Heart left ventricle (tissue), 16 donors: ENCODE results near the gene LMO2. TPM values are rescaled to one million over a fixed set of nuclear protein-coding genes. Genes with fewer than 3 reads are reported as not detected.
"Not testable (repeated sequence)": the region's sequence is repeated elsewhere in the genome, so short reads cannot be mapped to it uniquely, and the experiment has no call there.

Experiments used
- ATAC-seq, 4 donors: fragments of 200-7000 bp; cut with Tn5 transposase; one replicate each; pipeline ENCODE4 v1.9.1; 2020 to 2022; ENCODE audit warnings: moderate library complexity in 4 of 4, mild to moderate bottlenecking in 3 of 4, moderate number of reproducible peaks in 1 of 4
- DNase-seq, 5 donors: peaks; one replicate each; pipeline ENCODE4 v3.0.0-alpha.2; 2020
- H3K27ac ChIP-seq, 12 donors: fragments of 200-600 bp; sonication (generic) in 4 of 12; one replicate each; pipeline versions ENCODE4 v1.5.0 to v1.8.0; 2016 to 2022; ENCODE audit warnings: mild to moderate bottlenecking in 2 of 12
- H3K27me3 ChIP-seq, 9 donors: fragments of 200-600 bp; sonication (generic) in 2 of 9; one replicate each; pipeline versions ENCODE4 v1.5.1 to v1.8.0; 2016 to 2022; ENCODE audit warnings: mild to moderate bottlenecking in 3 of 9
- H3K36me3 ChIP-seq, 9 donors: fragments of 200-600 bp; sonication (generic) in 2 of 9; one replicate each; pipeline versions ENCODE4 v1.5.0 to v1.8.0; 2018 to 2022; ENCODE audit warnings: mild to moderate bottlenecking in 2 of 9
- H3K4me1 ChIP-seq, 12 donors: fragments of 200-600 bp; sonication (generic) in 4 of 12; one replicate each; pipeline versions ENCODE4 v1.5.0 to v1.8.0; 2016 to 2022; ENCODE audit warnings: mild to moderate bottlenecking in 3 of 12
- H3K4me3 ChIP-seq, 12 donors: fragments of 200-600 bp; sonication (generic) in 4 of 12; one replicate each; pipeline versions ENCODE4 v1.5.0 to v1.8.0; 2017 to 2022; ENCODE audit warnings: mild to moderate bottlenecking in 9 of 12, moderate library complexity in 4 of 12
- H3K9me3 ChIP-seq, 12 donors: fragments of 200-600 bp; sonication (generic) in 4 of 12; one replicate each; pipeline versions ENCODE4 v1.5.0 to v1.8.0; 2016 to 2022; ENCODE audit warnings: mild to moderate bottlenecking in 1 of 12
- CTCF ChIP-seq, 12 donors: fragments of 200-600 bp; sonication (generic) in 4 of 12; IDR thresholded peaks; one replicate each; pipeline versions ENCODE4 v1.5.0 to v1.8.0; 2018 to 2022; ENCODE audit warnings: antibody characterized with exemption in 12 of 12, mild to moderate bottlenecking in 5 of 12
- POLR2A ChIP-seq, 2 donors: fragments of 450-650 bp; IDR thresholded peaks; one replicate each; pipeline ENCODE4 v1.6.1; 2017; ENCODE audit warnings: antibody characterized with exemption in 2 of 2, mild to moderate bottlenecking in 2 of 2, moderate library complexity in 2 of 2
- WGBS, 4 donors: extraction: QIAGEN DNeasy Blood & Tissue Kit in 2 of 4; methylation state at CpG; one replicate each; pipeline versions ENCODE4 v1.1.5 to v1.1.7; 2013 to 2018; 5-methylcytosine and 5-hydroxymethylcytosine counted together
- intact Hi-C, 10 donors: fragments of 100-400 bp; cut with DNase I; formaldehyde crosslinking; loops; one replicate each; pipeline versions ENCODE4 v1.11.1 to v1.14.2; 2022
- polyA plus RNA-seq, 2 donors: library from polyadenylated mRNA; stranded (reverse); fragments of 200-250 nt; gene quantifications; one replicate each; pipeline ENCODE4 v1.2.3, GENCODE V29; 2013
- total RNA-seq, 9 donors: library from RNA; depleted of rRNA in 2 of 9; stranded (reverse); fragments of >200 nt in 2 of 9; fragmentation: NEBNext Ultra II Directional in 3 of 9; extraction: Animal tissue kit (Norgen Biotek cat#: 25700) in 3 of 9; gene quantifications; one replicate each; pipeline versions ENCODE4 v1.1.0 to v1.2.4, GENCODE V29; 2016 to 2023
- donor health status: ischemic (EF 13 %, LVEDD 7.1; RV severe dilation, severe dysfunction).
- donor health status: healthy with polysubstance abuse.
- donor health status: DM: no; HTN: yes; CAD: no.
- donor health status: DM: no; HTN: no; CAD: no.
- donor health status: ischemic (EF 25% LVEDD 6.9; RV normal size, moderate dysfunction).
- donor health status: ischemic (EF 25% LVEDD 5.7; RV mildly dilated, moderate dysfunction).
- donor health status: healthy.
- donor health status: DM: yes; HTN: yes; CAD: no.
- donor health status: ischemic (EF 35%, LVEDD 5.7; RV mildly dilated, moderate dysfunction).
- donor health status: nonischemic (EF 11% LVEDD 7.7; RV severe dilation, severe dysfunction).
- donor health status: DM: yes; HTN: yes; CAD: no.
- donor health status: PGD.
- donor health status: ischemic (EF 29% LVEDD 5.4; RV normal size, mild dysfunction).
- donor health status: nonischemic (EF 23%, LVEDD 6.1; RV moderate dilation, normal function).

Gene LMO2
- total and polyA plus RNA-seq, 11 donors: 4.5 to 29.6 (median 8.7) TPM

GRCh38 chr11:33932721-33933120 lies 40.8 kb upstream of the LMO2 start:
- no peaks in the 10 kb centered on the region for H3K36me3 ChIP-seq
- H3K4me3 ChIP-seq: no peak overlapping the region
- 76 to 84% (median 84%) methylated on average over 5 of the region's 5 CpGs for WGBS, 4 donors
- TF ChIP-seq POLR2A (IDR thresholded peaks at IDR 0.05): no peak
- no peak for TF ChIP-seq CTCF (IDR thresholded peaks at IDR 0.05)
- no peaks in the 10 kb centered on the region for H3K27me3 ChIP-seq
- no peak overlapping the region for H3K27ac ChIP-seq
- intact Hi-C loops: loop anchor here in 1 of 10 donors (10.0 kb wide), 1 partner anchor 58 kb away; no protein-coding TSS in a partner anchor
- no peak for DNase-seq
- H3K9me3 ChIP-seq: no peaks in the 10 kb centered on the region
- no peak for ATAC-seq
- H3K4me1 ChIP-seq: peaks cover 0 to 65% (median 34%) of the 10 kb centered on the region in 12 donors

GRCh38 chr11:33931739-33932366 lies 40.0 kb upstream of the LMO2 start:
- WGBS, 4 donors: 96 to 97% (median 96%) methylated on average over 12 of the region's 12 CpGs
- DNase-seq, ATAC-seq, H3K36me3 ChIP-seq, H3K27me3 ChIP-seq, H3K4me3 ChIP-seq, H3K9me3 ChIP-seq: not testable (repeated sequence)
- peaks cover 0 to 56% (median 26%) of the 10 kb centered on the region in 12 donors for H3K4me1 ChIP-seq
- peak overlapping the region in 3 of 12 donors; percentile 75 to 95 (median 78) for H3K27ac ChIP-seq
- intact Hi-C loops: loop anchor here in 1 of 10 donors (10.0 kb wide), 1 partner anchor 57 kb away; no protein-coding TSS in a partner anchor

GRCh38 chr11:33931067-33931466 lies 39.2 kb upstream of the LMO2 start:
- no peak for ATAC-seq

GRCh38 chr11:33930317-33931021 lies 38.6 kb upstream of the LMO2 start:
- Histone ChIP-seq H3K4me3 (no peak overlapping the region), H3K27ac (peak overlapping the region in 11 of 12 donors; percentile 30 to 95 (median 72)), H3K4me1 (peaks cover 0 to 48% (median 19%) of the 10 kb centered on the region in 12 donors), H3K27me3 (no peaks in the 10 kb centered on the region), H3K36me3 (no peaks in the 10 kb centered on the region), H3K9me3 (no peaks in the 10 kb centered on the region)
- TF ChIP-seq CTCF (IDR thresholded peaks at IDR 0.05) (no peak), POLR2A (IDR thresholded peaks at IDR 0.05) (no peak)
- intact Hi-C loops: loop anchor here in 1 of 10 donors (10.0 kb wide), 1 partner anchor 56 kb away; no protein-coding TSS in a partner anchor
- ATAC-seq: peak; percentile 55 to 85 (median 78)
- DNase-seq: peak in 1 of 5 donors; percentile 18
- WGBS, 4 donors: 25 to 39% (median 34%) methylated on average over 7 of the region's 7 CpGs

More at GRCh38 chr11:33931067-33931466, 39.2 kb upstream of the LMO2 start:
- H3K36me3 ChIP-seq: no peaks in the 10 kb centered on the region
- no peaks in the 10 kb centered on the region for H3K27me3 ChIP-seq
- DNase-seq: no peak
- intact Hi-C loops: loop anchor here in 1 of 10 donors (10.0 kb wide), 1 partner anchor 56 kb away; no protein-coding TSS in a partner anchor
- WGBS, 4 donors: 34 to 50% (median 48%) methylated on average over 1 of the region's 1 CpG
- H3K4me1 ChIP-seq: peaks cover 0 to 48% (median 24%) of the 10 kb centered on the region in 12 donors
- no peak overlapping the region for H3K4me3 ChIP-seq
- no peak for TF ChIP-seq POLR2A (IDR thresholded peaks at IDR 0.05)
- no peak for TF ChIP-seq CTCF (IDR thresholded peaks at IDR 0.05)
- H3K9me3 ChIP-seq: no peaks in the 10 kb centered on the region
- H3K27ac ChIP-seq: peak overlapping the region in 11 of 12 donors; percentile 23 to 95 (median 72)
